Astrocyte of the spinal cord (primary cell): Measurements from ENCODE around the gene PHF12.
"Not testable (repeated sequence)": the region's sequence is repeated elsewhere in the genome, so short reads cannot be mapped to it uniquely, and the experiment has no call there.

Experiments
- DNase-seq: peaks from one replicate; pipeline ENCODE4 v3.0.0; 2011; ENCODE audit warnings: low read depth, low spot score
- H3K4me3 ChIP-seq: 2 replicates; pipeline ENCODE4 v1.5.1; 2011; ENCODE audit warnings: low read depth, mild to moderate bottlenecking, low read length, moderate library complexity
- CTCF ChIP-seq: IDR thresholded peaks from 2 replicates; pipeline ENCODE4 v1.5.1; 2012; ENCODE audit warnings: low read depth, mild to moderate bottlenecking, low read length, inconsistent platforms
- in situ Hi-C: cut with HindIII; loops from 2 replicates; pipeline ENCODE4 v1.10.0; 2017; ENCODE audit warnings: low sequenced_read_pairs

The PHF12 gene

GRCh38 chr17:28882154-28882895, 69.0 kb downstream of the PHF12 start:
- no peak for TF ChIP-seq CTCF
- H3K4me3 ChIP-seq, result no peak overlapping the region
- DNase-seq, result no peak
- in situ Hi-C loops, result no loop called here

GRCh38 chr17:28881533-28882056, 69.7 kb downstream of the PHF12 start:
- no peak for DNase-seq
- in situ Hi-C loops, result no loop called here
- H3K4me3 ChIP-seq, result no peak overlapping the region
- TF ChIP-seq CTCF, result no peak

- H3K4me3 ChIP-seq, result no peak overlapping the region
- no peak for DNase-seq
- in situ Hi-C loops, result no loop called here
- TF ChIP-seq CTCF, result no peak
These were observed 70.8 kb downstream of the PHF12 start for GRCh38 chr17:28880572-28880945.

- no peak overlapping the region for H3K4me3 ChIP-seq
- in situ Hi-C loops, result no loop called here
- DNase-seq, result no peak
- no peak for TF ChIP-seq CTCF
These were observed 71.3 kb downstream of the PHF12 start for GRCh38 chr17:28879886-28880571.

GRCh38 chr17:28878981-28879380, 72.3 kb downstream of the PHF12 start:
- in situ Hi-C loops, result no loop called here
- TF ChIP-seq CTCF, result peak; percentile 68

GRCh38 chr17:28878158-28878910, 73.0 kb downstream of the PHF12 start:
- no peak for TF ChIP-seq CTCF
- in situ Hi-C loops, result no loop called here
- no peak for DNase-seq
- H3K4me3 ChIP-seq, result no peak overlapping the region

More at GRCh38 chr17:28878981-28879380, 72.3 kb downstream of the PHF12 start:
- peak; percentile 44 for DNase-seq
- no peak overlapping the region for H3K4me3 ChIP-seq

- DNase-seq, in situ Hi-C loops, H3K4me3 ChIP-seq: not testable (repeated sequence)
These were observed 74.1 kb downstream of the PHF12 start for GRCh38 chr17:28877150-28877711.
